HG02623 (cell line): Measurements from ENCODE around the gene MARCO.

Experiments used
- ATAC-seq: cut with Tn5 transposase; IDR thresholded peaks from one replicate; pipeline ENCODE4 v1.9.1; 2021; ENCODE audit warnings: moderate library complexity; ENCODE audit not compliant: unreplicated experiment

MARCO gene

DNA sequence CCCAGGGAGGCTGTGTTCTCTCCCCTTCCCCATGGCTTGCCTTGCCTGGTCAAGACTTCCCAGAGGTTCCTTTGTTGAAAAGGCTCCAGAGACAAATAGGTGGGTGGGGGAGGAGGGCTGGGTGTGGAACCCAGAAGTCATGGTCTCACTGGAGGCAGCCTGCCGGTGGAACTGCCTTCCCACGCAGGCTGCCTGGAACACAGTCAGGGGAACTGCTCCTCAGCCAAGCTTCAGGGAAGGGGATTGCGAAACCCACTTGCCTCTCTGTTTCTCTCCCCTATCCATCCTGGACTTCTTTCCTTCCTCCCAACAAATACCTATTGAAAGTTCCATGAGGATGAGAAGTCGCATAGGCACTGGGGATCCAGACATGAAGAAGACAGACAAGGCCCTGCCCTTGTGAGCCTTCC, 31.6 kb downstream of the MARCO start:
- no peak for ATAC-seq

DNA sequence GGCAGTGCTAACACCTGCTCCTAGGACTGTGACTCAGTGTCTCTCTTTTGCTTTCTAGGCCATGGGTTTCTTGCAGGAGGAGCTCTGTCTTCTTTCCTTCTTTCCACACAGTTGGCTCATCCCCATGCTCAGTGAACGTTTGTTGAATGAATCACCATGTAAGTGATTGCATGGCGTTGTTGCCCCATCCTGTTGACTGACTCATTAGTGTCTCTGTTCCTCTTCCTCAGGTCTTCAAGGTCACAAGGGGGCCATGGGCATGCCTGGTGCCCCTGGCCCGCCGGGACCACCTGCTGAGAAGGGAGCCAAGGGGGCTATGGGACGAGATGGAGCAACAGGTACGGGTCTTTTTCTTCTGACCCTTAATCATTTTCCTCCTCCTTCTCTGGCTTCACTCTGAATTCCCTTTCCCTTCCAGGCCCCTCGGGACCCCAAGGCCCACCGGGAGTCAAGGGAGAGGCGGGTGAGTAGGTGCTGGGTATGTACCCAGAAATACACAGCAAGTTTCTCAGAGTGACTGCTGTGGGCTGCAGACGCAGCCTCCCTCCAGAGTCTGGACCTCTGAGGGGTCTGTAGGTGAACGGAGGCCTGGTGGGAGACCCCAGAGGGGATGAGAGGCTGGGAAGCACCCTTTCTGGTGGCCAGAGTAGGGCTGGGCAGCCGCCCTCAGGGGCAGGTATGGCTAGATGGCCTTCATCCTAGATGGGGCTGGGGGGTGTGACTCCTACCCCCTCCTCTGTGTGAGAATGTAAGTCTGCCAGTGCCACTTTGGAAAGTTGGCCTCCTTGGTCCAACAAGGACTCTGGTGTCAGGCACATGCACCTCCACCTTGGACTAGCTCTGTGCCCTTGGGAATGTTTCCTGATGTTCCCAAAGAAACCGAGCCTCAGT, 32.4 kb downstream of the MARCO start:
- ATAC-seq = no peak

DNA sequence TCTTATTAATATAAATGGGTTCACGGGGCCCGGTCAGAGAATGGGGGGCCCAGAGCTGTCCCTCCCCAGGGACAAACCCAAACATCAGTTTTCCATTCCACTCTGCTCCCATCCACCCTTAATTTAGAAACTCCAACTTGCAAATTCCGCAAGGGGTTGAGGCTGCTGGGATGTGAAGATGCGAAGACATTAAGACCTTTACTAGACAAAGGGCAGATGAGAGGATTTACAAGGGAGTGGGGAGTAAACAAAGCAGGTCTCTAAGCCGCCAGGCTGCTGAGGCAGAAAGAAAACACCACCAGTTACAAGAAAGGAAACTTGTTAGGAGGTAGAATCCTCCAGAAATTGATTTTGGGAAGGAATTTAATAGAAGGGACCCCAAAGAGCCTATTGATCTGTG, 33.1 kb downstream of the MARCO start:
- no peak for ATAC-seq

DNA sequence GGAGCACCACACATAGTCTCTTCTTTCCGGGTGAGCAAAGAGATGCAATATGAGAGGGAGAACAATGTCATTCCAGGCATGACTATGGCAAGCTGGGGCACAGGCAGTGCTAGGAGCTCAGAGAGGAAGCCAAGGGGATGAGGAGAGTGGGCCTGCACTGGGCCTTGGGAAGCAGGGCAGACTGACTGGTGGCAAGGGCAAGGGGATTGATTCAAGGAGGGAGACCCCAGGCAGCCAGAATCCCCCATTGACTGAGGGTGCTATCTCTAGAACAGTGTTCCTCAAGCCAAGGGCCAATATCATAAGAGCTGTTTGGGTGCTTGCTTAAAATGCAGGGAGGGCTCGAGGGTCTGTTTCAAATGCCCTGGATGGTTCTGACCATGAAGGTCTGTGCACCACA, 36.1 kb downstream of the MARCO start:
- no peak for ATAC-seq

DNA sequence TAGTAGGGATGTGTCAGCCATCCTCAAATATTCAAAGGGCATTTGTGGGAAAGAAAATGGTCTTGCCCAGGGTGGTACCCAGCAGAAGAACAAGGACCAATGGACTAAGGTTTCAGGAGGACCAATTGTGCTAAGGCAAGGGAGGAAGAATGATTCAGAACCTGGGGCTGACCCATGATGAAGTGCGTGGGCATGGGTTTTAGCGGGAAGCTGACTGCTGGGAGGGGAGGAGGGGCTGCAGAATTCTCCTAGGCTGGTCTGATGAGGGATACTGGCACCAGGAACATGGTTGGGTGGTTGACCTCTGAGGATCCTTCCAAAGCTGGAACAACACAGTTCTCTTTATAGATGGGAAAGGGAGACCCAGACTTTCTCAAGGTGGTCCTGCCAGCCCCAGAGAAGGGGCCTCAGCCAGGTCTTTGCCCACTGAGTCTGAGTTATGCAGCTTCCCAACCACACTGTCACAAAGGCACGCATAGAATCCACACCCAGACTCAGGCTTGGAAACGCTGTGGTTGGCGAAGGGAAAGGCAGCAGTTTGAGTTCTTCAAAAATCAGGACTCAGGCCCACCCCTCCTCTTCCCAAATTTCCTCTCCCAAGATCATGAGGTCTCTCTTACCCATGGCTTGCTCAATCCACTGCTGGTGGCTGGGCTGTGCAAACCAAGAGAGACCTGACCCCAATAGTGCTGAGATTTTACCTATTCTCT, 37.3 kb downstream of the MARCO start:
- no peak for ATAC-seq

DNA sequence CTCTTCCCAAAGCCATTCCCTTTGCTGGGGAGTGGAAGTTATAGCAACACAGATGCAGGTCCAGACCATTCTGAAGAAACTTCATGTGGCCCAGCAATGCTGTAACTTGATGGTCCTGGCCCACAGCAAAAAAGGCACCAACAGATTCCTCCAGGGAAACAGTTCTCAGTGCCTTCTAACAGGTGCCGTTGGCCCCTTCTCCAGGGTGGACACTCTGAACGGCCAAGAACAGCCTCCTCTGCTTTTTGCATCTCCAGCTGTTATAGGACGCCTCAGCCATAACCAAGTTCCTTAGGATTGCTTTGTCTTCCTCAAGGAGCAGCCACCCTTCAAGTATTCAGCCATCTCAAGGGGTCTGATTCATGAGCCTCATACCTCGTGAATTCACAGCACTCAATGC, 38.0 kb downstream of the MARCO start:
- no peak for ATAC-seq

DNA sequence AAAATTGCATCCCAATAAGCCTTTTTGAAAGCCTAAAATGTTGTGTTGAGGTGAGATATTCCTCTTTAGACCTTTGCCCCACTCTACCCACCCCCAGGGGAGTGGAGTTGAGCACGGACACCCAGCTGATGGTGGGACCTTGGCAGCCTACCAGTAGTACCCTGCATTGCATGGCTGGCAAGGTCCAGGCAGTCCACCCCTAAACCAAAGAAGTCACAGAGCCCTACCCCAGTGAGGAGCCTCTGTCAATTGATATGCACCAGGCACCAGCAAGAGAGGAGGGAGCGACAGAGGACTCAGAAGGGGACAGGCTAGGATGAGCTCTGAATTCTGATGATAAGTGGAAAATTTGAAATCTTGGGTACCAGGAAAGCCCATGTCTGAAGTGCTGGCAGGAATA, 38.6 kb downstream of the MARCO start:
- no peak for ATAC-seq

DNA sequence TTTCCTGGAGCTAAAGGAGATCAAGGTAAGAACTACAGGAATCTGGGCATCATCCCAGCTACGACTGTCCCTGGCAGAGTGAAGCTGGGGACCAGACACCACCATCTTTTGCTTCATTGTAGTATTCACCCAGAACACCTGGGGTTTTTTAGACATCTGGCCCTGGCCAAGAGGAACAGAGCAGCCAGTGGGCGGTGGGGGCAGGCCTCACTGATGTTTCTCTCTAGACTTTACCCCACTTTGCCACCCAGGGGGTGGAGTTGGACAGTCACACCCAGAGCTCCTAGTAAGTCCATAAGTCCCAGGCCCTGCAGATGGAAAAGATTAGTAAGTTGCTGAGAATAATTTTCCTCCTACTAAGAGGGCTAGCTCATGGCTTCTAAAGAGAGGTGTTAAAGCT, 39.6 kb downstream of the MARCO start:
- ATAC-seq = no peak

DNA sequence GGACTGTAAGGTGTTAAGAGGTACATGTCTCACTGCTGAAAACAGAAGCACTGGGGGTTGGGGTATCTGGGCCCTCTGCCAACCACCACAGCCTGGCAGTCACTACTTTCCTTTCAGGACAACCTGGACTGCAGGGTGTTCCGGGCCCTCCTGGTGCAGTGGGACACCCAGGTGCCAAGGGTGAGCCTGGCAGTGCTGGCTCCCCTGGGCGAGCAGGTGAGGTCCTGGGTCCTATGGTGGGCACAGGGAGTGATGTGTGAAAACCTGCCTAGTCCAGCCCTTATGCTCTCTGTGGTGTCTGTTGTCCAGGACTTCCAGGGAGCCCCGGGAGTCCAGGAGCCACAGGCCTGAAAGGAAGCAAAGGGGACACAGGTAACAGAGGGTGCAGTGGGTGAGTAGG, 40.0 kb downstream of the MARCO start:
- no peak for ATAC-seq

DNA sequence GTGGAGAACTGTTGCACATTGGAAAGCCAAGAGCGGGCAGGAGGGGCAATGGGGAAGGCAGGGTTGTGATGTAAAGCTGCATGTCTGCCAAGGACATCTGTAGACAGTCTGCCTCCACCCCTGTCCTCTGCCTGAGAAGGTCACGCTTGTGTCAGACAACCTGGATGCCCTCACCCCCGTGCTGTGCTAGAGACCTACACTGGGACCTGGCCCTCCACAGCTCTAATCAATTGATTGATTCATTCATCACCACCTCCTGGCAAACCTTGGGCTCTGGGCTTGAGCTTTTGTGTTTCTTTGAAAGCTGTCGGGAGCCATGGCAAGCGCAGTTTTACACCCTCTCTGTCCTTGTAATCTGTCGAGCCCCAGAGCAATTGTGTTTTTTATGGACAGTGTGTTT, 41.1 kb downstream of the MARCO start:
- no peak for ATAC-seq

DNA sequence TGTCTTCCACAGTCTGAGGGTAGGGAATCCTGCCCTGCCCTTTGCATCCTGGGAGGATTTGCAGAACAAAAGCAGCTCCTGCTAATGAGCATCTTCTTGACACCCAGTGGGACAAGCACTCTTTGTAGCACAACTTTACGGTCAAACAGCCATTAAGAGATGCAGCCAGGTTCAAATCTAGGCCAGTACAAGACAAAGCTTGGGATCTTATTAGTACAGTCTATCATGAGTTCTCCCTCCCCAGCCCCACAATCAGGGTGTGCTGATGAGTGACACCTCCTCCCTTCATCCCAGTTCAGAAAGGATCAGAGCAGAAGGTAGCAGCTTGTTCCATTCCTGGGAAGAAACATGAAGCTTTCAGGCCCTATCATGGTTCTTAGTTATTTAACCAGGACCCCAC, 41.9 kb downstream of the MARCO start:
- ATAC-seq = no peak

DNA sequence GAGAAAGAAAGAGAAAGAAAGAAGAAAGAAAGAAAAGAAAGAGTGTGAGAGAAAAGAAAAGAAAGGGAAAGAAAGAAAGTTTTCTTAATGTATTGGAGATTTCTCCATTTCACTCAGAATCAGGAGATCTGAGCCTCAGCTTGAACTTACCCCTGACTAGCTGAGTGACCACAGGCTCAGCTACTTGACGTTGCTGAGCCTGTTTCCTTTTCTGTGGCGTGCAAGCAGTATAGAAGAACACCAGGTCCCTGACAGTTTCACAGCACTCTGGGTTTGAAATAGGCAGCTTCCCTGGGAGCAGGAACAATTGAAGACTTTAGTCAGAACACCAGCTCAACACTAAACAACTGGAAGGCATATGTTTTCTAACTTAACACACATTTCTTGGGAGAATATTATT, 44.7 kb downstream of the MARCO start:
- ATAC-seq = peak; percentile 50

DNA sequence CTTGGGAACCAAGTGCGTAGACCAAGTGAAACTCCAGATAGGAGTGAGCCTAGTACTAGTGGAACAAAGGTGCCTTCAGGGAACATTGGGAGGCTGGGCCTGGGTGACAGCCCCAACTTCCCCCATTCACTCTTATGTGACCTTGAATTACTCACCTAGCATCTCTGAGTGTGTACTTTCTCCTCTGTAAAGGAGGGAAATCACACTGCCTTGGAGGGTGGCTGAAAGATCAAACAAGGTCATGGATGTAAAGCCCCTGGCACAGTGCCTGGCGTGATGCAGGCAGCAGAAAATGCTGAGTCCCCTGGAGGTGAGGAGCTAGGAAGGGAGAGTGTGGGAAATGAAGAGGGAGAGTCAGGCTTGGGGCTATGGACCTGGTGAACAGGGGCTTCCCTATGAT, 45.9 kb downstream of the MARCO start:
- ATAC-seq = peak; percentile 39

DNA sequence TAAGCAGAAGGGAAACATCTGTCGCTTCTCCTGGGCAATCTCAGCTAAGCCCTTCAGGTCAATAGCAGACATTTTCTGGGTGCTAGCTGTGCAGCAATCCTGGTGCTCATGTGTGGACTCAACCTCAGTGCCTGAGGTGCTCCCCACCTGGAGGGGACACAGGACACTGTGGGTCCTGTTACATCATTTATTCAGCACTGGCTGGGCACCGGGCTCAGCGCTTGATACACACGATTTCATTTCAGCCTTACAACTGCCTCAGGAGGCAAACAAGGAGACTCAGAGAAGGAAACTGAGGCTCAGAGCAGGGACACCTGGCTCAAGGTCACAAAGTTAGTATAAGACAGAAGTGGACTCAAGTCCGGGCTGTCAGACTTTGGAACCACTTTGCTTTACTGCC, 46.7 kb downstream of the MARCO start:
- ATAC-seq = no peak

DNA sequence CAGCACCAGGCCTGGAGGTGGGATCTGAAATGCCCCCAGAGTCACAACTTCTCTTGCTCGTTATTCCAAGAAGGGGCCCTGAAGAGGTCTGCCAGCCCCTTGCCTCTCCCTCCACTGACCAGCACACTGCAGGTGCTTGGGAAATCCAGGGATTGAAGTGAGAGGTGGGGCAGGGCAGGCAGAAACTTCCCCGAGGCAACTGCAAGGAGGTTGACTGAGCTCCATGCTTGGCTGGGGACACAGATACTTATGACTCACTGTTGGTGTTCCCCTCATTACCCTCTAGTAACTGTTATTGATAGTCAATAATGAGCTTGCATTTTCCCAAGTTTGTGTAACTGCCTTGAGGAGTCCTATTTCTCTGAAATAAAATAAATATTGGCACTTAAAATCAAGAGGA, 47.5 kb downstream of the MARCO start:
- peak; percentile 50 for ATAC-seq

DNA sequence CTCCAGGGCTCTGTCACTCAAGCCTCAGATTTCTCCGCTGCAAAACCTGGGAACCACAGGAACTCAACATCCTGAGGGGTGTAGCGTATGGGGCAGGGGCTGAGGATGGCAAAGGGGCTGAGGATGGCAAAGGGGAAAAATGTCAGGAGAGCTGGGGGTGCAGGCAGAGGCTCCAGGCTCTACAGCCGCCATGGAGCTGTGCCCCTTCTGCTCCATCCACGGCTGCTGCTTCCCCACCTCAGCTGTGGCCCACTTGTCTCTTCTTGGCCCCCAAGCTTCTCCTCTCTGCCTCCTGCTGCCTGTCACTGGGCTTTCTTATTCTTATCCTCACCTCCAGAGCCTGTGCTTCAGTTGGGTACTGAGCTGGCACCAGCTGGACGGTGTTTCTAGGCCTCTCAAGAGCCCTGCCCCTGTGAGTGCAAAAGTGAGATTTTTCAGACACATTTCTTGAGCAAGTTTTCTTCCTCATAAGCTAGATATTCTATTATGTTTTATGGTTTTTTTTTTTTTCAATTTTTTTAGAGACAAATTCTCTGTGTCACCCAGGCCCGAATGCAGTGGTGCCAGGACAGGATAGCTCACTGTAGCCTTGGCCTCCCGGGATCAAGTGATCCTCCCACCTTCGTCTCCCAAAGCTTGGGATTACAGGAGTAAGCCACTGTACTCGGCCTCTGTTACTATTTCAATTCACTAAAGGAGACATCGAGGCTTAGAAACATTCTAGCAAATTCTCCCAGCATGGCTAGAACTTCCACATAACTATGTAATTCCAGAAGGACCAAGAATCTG, 49.0 kb downstream of the MARCO start:
- ATAC-seq = no peak

DNA sequence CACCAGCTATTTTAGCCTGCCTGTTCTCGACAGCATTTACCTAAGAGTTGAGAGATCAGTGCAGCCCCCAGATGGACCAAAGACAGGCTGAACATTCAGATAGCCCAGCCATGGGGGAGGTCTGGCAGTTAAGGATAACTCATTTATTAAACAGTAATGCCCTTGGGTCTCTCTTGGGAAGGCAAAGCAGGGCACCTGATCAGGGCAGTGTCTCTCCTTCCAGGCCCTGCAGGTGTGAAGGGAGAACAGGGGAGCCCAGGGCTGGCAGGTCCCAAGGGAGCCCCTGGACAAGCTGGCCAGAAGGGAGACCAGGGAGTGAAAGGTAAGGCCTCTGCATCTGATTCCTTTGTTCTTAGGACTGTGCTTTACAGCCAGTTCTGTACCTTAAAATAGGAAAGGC, 49.6 kb downstream of the MARCO start:
- ATAC-seq = no peak

DNA sequence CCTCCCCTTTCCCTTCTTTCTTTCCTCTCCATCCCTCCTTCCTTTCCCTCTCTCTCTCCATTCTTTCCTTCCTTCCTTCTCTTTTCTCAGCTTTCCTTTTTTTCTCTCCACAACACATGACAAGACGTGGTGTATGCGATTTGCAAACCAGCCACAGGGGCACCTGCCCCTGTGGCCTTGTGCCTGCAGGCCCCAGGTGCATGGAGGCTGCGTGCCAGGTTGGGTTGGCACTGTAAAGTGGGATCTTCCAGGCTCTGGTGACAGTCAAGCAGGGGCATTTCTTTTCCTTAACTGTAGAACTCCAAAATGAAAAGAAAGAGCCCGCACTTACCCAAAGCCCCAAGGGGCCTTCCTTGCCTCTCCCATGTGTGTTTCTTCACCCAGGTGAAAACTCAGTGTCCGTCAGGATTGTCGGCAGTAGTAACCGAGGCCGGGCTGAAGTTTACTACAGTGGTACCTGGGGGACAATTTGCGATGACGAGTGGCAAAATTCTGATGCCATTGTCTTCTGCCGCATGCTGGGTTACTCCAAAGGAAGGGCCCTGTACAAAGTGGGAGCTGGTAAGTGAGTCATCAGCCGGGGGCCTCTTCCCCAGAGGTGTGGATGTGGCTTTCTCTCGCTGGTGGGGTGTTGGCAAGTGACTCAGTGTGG, 50.9 kb downstream of the MARCO start:
- no peak for ATAC-seq

DNA sequence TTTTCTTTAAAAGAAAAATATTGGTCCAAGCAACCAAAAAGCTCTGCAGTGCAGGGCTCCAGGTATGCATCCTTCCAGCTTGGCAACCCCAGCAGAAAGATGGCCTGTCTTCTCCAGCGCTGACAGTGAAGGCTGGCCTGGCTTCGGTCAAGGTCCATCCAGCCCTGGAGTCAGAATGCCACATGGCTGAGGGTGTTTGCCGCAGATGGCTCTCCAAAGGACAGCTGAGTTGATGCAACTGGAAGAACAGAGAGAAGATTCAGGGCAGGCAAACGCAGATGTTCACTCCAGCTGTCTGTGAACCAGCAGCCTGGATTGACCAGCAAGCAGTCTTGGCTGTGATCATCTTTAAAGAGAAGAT, 51.4 kb downstream of the MARCO start:
- no peak for ATAC-seq

DNA sequence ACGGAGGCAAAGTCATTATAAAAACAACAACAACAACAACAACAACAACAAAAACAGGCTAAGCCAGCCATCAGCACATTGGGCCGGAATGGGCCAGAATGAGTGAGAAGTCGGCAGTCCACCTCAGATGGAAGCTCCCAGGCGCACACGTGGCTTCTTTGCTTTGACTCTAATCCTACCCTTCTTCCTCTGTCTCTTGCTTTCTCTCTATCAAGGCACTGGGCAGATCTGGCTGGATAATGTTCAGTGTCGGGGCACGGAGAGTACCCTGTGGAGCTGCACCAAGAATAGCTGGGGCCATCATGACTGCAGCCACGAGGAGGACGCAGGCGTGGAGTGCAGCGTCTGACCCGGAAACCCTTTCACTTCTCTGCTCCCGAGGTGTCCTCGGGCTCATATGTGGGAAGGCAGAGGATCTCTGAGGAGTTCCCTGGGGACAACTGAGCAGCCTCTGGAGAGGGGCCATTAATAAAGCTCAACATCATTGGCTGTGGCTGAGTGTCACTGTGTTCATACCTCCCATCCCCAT, 52.2 kb downstream of the MARCO start:
- no peak for ATAC-seq

DNA sequence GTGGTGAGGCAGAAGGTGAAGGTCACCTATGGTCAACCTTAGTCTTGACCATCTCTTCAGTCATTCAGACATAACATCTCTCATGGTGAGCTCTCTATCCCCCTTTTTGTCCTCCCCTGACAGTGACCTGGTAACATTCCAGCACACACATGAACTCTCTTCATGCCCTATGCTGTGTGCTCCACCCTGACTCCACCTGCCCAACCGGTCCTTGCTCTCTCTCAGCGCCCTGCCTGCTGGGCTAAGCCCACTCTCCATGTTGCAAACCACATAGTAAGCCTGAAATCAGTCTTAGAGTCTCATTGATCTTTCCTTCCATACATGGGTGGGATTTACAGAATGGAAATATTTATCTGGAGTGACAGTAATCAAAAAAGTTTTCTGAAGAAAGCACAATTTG, 52.8 kb downstream of the MARCO start:
- no peak for ATAC-seq
